Activated CD4-positive, CD25-positive, alpha-beta regulatory T cell treated with anti-CD3 and anti-CD28 coated beads, Interleukin-2, amount 50 U/mL, for 72 hours (primary cell): ENCODE measurements around the gene TRPC4AP.
"Not testable (repeated sequence)": the region's sequence is repeated elsewhere in the genome, so short reads cannot be mapped to it uniquely, and the experiment has no call there.

Experiments used
- DNase-seq: peaks from one replicate; pipeline ENCODE4 v3.0.0; 2021

The TRPC4AP gene

DNA sequence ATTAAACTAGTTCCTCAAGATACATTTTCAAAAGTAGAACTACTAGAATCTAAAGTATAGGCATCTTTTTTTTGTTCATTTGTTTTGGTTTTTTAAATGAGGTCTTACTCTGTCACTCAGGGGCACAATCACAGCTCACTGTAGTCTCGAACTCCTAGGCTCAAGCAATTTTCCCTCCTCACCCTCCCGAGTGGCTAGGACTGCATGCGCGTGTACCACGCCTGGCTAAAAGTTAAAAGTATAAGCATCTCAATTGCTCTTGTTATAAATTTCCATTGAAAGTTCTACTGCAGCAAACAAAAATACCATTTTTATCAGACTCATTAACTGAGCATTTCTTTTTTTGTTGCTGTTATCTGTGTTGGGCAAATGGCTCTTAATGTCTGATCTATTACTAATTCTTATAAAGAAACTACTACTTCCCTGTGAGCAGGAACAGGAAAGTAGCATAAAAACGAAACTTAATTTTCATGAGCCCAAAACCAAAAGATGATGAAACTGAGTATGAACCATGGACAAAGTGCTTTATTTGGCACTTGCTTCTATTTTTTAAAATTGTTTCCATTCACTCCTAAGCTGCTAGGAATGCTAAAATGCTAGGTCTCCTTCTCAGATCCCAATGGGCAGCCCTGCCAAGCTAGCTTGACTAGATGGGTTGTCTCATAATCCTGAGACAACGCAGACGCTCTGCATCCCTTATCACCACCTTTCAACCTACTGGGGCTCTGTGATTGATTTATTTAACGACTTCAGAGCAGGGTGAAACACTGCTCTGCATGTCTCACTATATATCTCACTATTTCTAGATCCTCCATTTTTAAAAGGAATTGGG lies 36.9 kb downstream of the TRPC4AP start:
- DNase-seq, result no peak

DNA sequence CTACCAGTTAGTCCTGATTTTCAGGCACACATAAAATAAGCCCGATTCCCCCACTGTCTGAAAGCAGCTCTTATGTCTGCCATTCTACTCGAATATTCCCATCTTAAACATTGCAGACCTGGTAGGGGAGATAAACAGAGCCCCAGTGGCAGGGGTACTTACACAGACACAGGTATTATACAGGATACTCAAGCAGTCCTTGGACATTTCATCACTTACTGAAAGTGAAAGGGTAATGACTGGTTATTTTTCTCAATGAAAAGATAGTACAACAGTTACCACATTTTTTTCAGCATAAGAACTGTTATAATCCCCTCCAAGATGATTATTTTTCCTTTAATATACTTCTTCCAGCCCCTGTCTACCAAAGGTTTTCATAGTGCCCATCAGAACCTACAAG lies 37.8 kb downstream of the TRPC4AP start:
- DNase-seq, result no peak

DNA sequence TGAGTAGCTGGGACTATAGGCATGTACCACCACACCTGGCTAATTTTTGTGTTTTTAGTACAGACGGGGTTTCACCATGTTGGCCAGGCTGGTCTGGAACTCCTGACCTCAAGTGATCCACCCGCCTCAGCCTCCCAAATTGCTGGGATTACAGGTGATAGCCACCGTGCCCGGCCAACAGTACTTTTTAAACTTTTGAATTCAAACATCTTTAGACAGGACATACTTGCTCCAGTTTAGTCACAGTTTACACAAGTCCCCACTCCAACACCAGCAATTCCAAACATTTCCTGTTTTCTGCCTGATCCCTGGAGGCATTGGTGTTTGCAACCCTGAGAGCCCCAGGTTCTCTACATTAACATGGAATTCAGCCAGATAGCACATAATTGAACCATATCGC lies 40.0 kb downstream of the TRPC4AP start:
- DNase-seq, result not testable (repeated sequence)

GRCh38 chr20:35049776-35050352 lies 42.7 kb downstream of the TRPC4AP start:
- DNase-seq, result no peak

DNA sequence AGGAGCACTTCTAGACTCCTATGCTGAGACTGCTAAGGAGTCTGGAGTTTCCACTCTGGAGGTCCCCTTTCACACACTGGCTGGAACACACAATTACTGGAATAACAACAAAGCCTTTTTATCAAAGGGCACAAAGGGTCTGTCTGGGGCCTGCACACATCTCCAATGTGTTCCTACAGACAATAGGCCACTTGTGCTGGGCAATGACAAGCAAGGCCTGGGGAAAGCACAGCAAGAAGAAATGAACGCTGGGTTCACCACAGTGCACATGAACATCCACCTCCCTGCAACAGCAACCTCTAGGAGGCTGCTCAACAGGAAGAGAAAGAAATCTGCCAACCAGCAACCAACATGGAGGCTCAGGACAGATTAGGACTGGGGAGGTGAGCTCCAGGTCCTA lies 43.9 kb downstream of the TRPC4AP start:
- DNase-seq, result no peak

- no peak for DNase-seq
These were observed 50.3 kb downstream of the TRPC4AP start for GRCh38 chr20:35042268-35042667.

GRCh38 chr20:35040646-35041045 lies 52.0 kb downstream of the TRPC4AP start:
- no peak for DNase-seq

GRCh38 chr20:35039846-35040489 lies 52.6 kb downstream of the TRPC4AP start:
- DNase-seq, result no peak

DNA sequence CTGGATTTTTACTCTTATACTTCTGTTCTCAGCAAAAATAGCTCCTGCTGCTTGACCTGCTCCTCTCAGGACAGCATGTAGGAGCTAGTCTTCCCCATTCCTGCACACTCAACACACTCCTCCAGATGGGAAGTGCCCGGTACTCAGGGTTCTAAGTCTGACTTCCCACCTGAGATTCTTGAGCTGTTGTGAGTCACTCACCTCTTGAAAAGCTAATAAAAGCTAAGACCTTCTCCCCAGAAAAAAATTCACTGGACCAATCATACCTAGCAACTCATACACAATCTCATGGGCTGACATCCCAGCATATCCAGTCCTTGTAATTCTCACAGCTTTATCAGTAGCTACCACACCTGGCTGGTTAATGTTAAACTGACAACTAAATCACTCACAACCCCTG lies 53.5 kb downstream of the TRPC4AP start:
- no peak for DNase-seq

DNA sequence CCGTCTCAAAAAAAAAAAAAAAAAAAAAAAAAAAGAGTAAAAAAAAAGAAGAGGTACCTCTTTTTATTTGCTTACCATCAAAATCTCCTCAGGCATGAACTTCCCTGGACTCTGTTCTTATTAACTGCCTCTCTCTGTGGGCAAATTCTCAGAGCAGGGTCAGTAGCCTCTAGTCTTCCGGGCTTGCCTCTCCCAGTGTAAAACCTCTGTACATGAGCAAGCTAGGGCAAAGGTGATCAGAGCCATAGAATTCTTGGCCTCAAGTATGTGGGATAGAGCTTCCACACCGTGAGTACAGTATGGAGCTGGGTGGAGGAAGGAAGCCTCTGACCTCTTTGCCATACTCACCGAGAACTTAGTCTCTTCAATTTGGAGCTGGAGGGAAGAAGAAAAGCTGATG lies 58.5 kb downstream of the TRPC4AP start:
- DNase-seq, result no peak

DNA sequence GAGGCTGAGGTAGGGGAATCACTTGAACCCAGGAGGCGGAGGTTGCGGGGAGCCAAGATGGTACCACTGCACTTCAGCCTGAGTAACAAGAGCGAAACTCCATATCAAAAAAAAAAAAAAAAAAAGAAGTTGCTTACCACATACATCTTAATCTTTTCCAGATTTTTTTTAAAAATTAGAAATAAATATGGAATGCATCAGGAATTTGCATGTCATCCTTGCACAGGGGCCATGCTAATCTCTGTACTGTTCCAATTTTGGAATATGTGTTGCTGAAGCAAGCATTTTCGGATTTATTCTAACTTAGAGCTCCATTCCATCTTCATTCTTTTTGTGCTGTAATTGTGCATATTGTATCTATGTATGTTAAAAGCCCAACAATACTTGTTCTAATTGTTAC lies 62.5 kb downstream of the TRPC4AP start:
- DNase-seq, result no peak

DNA sequence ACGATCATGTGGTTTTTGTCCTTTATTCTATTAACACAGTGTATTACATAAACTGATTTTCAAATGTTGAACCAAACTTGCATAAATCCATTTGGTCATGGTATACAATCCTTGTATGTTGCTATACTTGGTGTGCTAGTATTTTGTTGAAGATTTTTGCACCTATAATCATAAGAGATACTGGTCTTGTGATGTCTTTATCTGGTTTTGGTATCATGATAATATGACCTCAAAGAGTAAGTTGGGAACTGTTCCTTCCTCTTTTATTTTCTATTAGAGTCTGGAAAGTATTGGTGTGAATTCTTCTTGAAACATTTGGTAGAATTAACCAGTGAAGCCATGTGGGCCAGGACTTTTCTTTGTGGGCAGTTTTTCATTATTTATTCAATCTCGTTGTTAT lies 65.3 kb downstream of the TRPC4AP start:
- no peak for DNase-seq

- no peak for DNase-seq
These were observed 67.5 kb downstream of the TRPC4AP start for GRCh38 chr20:35025116-35025515.

GRCh38 chr20:35023624-35024023 lies 69.0 kb downstream of the TRPC4AP start:
- no peak for DNase-seq

DNA sequence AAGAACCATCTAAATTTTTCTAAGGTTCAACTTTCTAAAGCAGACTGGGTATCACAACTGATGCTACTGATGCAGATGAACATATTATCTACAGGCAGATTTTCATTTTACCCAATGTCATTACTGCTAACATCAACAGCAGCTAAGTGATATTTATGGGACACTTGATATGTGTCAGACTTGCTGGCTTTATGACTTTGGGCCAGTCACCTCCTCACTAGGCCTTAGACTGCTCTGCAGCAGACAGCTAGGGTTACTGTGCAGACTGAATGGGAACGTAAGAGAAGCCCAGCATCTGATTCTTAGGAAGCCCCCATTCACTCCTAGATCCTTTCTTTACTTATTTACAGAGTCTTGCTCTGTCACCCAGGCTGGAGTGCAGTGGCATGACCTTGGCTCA lies 70.8 kb downstream of the TRPC4AP start:
- DNase-seq, result no peak

DNA sequence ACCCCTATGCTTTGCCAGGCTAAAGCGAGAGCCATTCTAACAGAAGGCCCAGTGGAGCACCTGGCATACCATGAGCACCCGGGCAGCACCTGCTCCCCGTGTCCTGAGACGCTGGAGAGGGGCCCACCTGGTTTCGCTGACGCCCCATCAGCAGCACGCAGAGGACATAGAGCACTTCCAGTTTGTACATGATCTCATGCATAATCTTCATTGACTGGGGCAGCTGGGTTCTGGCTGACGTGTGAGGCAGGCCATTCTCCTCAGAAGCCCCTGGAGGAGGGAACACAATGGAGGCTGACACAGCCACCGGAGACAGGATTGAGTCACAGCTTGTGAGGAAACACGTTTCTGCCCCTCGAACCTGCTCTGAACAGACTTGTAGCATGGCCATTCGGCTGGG lies 71.5 kb downstream of the TRPC4AP start:
- DNase-seq, result no peak

DNA sequence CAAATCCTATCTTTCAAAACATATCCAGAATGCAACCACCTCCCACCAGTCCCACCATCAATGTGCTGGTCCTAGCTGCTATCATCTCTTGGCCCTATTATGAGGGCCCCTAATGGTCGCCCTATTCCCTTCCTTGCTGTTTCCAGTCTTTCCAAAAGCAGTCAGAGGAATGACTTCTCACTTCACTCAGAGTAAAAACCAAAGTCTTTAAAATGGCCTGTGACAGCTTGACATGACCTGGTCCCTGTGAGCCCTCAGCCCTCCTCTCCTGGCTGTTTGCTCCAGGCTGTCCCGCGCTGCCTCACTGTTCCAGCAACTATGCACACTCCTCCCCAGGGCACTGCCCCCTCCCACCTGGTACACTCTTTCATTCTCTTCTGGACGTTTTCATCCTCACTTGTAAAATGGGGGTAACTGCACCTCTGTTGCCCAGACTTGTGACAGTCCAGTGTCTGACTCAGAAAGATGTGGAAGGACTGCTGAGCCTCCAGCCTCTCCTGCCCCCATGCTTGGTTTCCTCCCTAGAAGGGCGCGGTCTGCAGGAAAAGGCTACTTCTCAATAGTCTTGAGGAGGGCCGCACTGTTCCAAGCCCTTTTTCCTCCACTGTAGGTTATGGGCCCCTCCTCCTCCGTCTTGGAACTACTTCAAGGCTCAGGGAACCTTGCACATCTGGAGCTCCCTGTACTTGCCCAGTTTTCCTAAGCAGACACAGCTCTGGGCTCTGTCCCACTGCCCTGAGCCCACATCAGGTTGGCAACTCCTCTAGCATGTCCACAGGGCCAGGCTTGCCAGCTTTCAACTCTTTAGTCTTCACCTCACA lies 72.3 kb downstream of the TRPC4AP start:
- DNase-seq, result no peak

DNA sequence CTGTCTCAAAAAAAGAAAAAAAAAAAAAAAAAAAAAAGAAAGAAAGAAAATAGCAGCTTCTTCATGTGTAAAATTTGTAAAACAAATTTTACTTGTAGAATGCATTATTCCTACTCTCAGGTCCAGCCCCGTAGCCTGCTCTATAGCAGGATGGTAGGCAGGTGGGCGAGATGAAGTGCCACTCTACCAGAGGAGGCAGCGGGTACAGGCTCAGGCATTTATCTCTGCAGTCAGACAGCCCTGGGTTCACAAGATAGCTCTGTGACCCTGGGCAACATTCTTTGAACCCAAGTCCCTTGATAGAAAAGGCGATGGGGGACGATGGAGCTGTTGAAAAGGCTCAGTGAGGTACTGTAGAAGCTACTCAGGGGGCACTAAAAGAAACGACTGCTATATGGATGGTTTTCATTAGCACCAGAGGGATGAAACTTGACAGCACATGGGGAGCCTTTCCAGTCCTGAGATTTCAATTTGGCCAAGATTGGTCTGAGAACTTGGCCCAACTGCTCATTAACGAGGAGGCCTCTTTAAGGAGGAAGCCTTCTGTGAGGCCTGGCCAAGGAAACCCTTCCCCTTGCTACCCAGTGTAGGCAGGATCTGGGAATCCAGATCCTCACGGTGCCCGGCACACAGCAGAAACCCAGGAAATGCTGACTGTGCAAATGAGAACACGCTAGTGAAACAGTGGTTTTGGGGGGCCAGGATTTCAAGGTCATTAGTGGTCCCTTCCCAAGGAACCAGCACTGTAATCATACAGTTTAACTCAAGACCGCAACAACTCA lies 73.8 kb downstream of the TRPC4AP start:
- no peak for DNase-seq

- DNase-seq, result no peak
These were observed 75.3 kb downstream of the TRPC4AP start for GRCh38 chr20:35017099-35017835.

DNA sequence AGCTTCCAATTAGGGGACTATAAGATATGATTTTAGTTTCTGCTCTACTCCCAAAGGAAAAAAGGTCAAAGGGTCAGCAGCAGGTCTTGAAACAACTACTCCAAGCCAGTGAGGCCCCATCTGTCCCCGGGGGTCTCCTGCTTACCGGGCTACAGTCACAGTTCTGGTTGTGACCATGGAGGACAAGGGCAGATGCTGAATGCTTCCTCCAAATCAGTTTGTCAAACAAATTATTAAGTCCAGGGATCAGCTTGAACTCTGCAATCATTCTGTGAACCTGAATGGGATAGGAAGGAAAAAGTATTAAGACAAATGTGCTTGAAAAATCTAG lies 76.8 kb downstream of the TRPC4AP start:
- DNase-seq, result no peak

DNA sequence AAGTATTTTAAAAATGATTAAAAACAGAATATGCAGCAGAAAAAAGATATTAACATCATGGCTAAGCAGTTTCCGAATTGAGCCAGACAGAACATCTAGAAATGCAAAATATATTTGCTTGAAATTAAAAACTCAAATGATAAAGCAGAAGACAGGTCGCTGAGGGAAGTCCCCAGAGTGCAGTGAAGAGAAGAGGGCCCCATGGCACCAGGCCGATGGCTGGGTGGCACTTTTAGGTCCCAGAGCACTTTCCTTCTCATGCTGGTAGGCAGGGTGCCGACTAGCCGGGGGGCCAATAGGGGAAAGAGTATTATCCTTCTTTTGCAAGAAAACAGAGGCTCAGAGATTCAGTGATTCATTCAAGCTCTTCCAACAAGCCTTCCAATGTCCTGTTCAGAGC lies 78.1 kb downstream of the TRPC4AP start:
- DNase-seq, result no peak
